Endothelial cell of umbilical vein (primary cell): ENCODE data around the gene SGF29. TPM values are rescaled to one million over a fixed set of nuclear protein-coding genes. Genes with fewer than 3 reads are reported as not detected.

Experiments
- BruUV-seq: library from RNA; stranded (reverse); fragments of 400-500 nt; replicated peaks from 2 replicates; lab custom pipeline; 2021; lab: Mats Ljungman, UMichigan
- CTCF ChIA-PET: fragments of 300-600, 350-600 bp; sonication (Branson Sonifier 250); formaldehyde crosslinking; loops from one replicate; lab custom pipeline; 2021; ENCODE audit warnings: antibody characterized with exemption, inconsistent platforms; lab: Charles Lee
- POLR2A ChIA-PET: fragments of 300-600, 350-600 bp; sonication (Branson Sonifier 250); formaldehyde crosslinking; loops from one replicate; lab custom pipeline; 2021; ENCODE audit warnings: antibody characterized with exemption, inconsistent platforms; lab: Charles Lee
- DNase-seq: peaks from one replicate; pipeline ENCODE4 v3.0.0-alpha.2; 2011; ENCODE audit warnings: low read depth, low spot score
- FAIRE-seq: peaks from 2 replicates; lab custom pipeline; 2011; peaks lifted over from hg19 to GRCh38; lab: Jason Lieb, UNC
- H2AFZ ChIP-seq: 2 replicates; pipeline ENCODE4 v1.6.0; 2012; ENCODE audit warnings: low read depth, low read length, control low read depth, inconsistent platforms
- H3K27ac ChIP-seq: 2 replicates; pipeline ENCODE4 v1.5.1; 2011; ENCODE audit warnings: low read depth, mild to moderate bottlenecking, control low read depth, low read length, moderate library complexity; ENCODE audit not compliant: insufficient read depth
- H3K27me3 ChIP-seq, 2 experiments: 2 replicates each; pipeline versions ENCODE4 v1.6.0 to v1.6.1; 2011; ENCODE audit warnings: low read length in 2 of 2, mixed read lengths in 1 of 2; ENCODE audit not compliant: control insufficient read depth in 2 of 2, insufficient read depth in 2 of 2
- H3K36me3 ChIP-seq, 2 experiments: 2 replicates in 1 of 2; 3 replicates in 1 of 2; pipeline ENCODE4 v1.5.1; 2011; ENCODE audit warnings: low read length in 2 of 2, mild to moderate bottlenecking in 1 of 2, moderate library complexity in 1 of 2; ENCODE audit not compliant: control insufficient read depth in 2 of 2, insufficient read depth in 2 of 2; ENCODE audit errors: extremely low read depth in 1 of 2
- H3K4me1 ChIP-seq: 3 replicates; pipeline ENCODE4 v1.5.1; 2011; ENCODE audit warnings: mild to moderate bottlenecking, low read length; ENCODE audit not compliant: control insufficient read depth, insufficient read depth; ENCODE audit errors: extremely low read depth
- H3K4me2 ChIP-seq: 2 replicates; pipeline ENCODE4 v1.6.1; 2011; ENCODE audit warnings: low read length, control low read depth, mixed read lengths; ENCODE audit not compliant: insufficient read depth
- H3K4me3 ChIP-seq, 3 experiments: fragments of 200-600 bp in 1 of 3; sonication (generic), shearing (Covaris generic) in 1 of 3; replicated peaks in 1 of 3; 2 replicates each; pipeline ENCODE4 v1.5.1; 2011 to 2016; ENCODE audit warnings: control low read depth in 3 of 3, low read length in 3 of 3, mild to moderate bottlenecking in 2 of 3, inconsistent platforms in 1 of 3, low read depth in 1 of 3, moderate library complexity in 1 of 3; ENCODE audit not compliant: insufficient read depth in 1 of 3
- H3K79me2 ChIP-seq: 2 replicates; pipeline ENCODE4 v1.6.0; 2012; ENCODE audit warnings: low read length, inconsistent platforms; ENCODE audit not compliant: control insufficient read depth, insufficient read depth
- H3K9ac ChIP-seq: replicated peaks from 2 replicates; pipeline ENCODE3; 2011; ENCODE audit warnings: low read length, control low read depth; ENCODE audit not compliant: insufficient read depth; ENCODE audit errors: extremely low read depth
- H3K9me1 ChIP-seq: replicated peaks from 3 replicates; pipeline ENCODE4 v1.6.0; 2011; ENCODE audit warnings: mild to moderate bottlenecking, low read length; ENCODE audit not compliant: control insufficient read depth, insufficient read depth; ENCODE audit errors: extremely low read depth
- H3K9me3 ChIP-seq: replicated peaks from 2 replicates; pipeline ENCODE4 v1.5.1; 2012; ENCODE audit warnings: low read length, inconsistent platforms; ENCODE audit not compliant: control insufficient read depth, insufficient read depth
- H4K20me1 ChIP-seq: replicated peaks from 2 replicates; pipeline ENCODE3; 2011; ENCODE audit warnings: mild to moderate bottlenecking, low read length; ENCODE audit not compliant: control insufficient read depth, insufficient read depth; ENCODE audit errors: extremely low read depth
- EZH2 ChIP-seq: IDR thresholded peaks from 2 replicates; pipeline ENCODE4 v1.6.1; 2012; ENCODE audit warnings: borderline replicate concordance, low read depth, mild to moderate bottlenecking, moderate library complexity, low read length, inconsistent platforms; ENCODE audit not compliant: severe bottlenecking
- FOS ChIP-seq: IDR thresholded peaks from 2 replicates; pipeline ENCODE4 v1.6.1; 2011; ENCODE audit warnings: mild to moderate bottlenecking, low read length, moderate library complexity, borderline replicate concordance; ENCODE audit not compliant: insufficient read depth
- GATA2 ChIP-seq: IDR thresholded peaks from 2 replicates; pipeline ENCODE4 v1.7.0; 2011; ENCODE audit warnings: low read depth, mild to moderate bottlenecking, moderate library complexity, mixed read lengths, low read length; ENCODE audit not compliant: insufficient read length, insufficient read depth
- JUN ChIP-seq: IDR thresholded peaks from 2 replicates; pipeline ENCODE4 v1.6.1; 2011; ENCODE audit warnings: borderline replicate concordance, low read depth; ENCODE audit not compliant: insufficient read length, insufficient read depth
- MAX ChIP-seq: IDR thresholded peaks from 2 replicates; pipeline ENCODE4 v1.6.1; 2011; ENCODE audit not compliant: insufficient read depth, insufficient read length
- MYC ChIP-seq: IDR thresholded peaks from one replicate; pipeline ENCODE4 v1.6.1; 2011; ENCODE audit warnings: mild to moderate bottlenecking, low read depth, low read length
- POLR2A ChIP-seq: IDR thresholded peaks from 2 replicates; pipeline ENCODE4 v1.6.1; 2012; ENCODE audit warnings: low read depth, mild to moderate bottlenecking, control low read depth, low read length
- POLR2AphosphoS5 ChIP-seq: IDR thresholded peaks from 2 replicates; pipeline ENCODE4 v1.6.1; 2012; ENCODE audit warnings: low read depth, mild to moderate bottlenecking, control low read depth, low read length, moderate library complexity; ENCODE audit not compliant: insufficient read depth
- dilution Hi-C: fragments of 300-500 bp; cut with MboI; formaldehyde crosslinking; loops from one replicate; pipeline ENCODE4 v1.15.0; 2019; ENCODE audit warnings: low sequenced_read_pairs; ENCODE audit not compliant: extremely low pct_ligation_motif_present
- intact Hi-C: fragments of 100-400 bp; cut with micrococcal nuclease; formaldehyde crosslinking; loops from one replicate; pipeline ENCODE4 v1.10.0; 2022
- polyA plus RNA-seq, 4 experiments: library from polyadenylated mRNA; depleted of rRNA in 3 of 4; stranded (reverse) in 3 of 4; unstranded in 1 of 4; fragments of >200 nt; gene quantifications; 2 replicates each; pipeline versions ENCODE4 v1.2.1 to v1.2.3, GENCODE V29; 2011 to 2012; ENCODE audit warnings: missing spikeins in 1 of 4
- total RNA-seq: library from RNA; stranded (reverse); gene quantifications from 2 replicates; pipeline ENCODE4 v1.2.3, GENCODE V29; 2021
- TF ChIP-seq, protein P1 (sequence below), 2 donors: IDR thresholded peaks; 1 replicate in 1 of 2; 2 replicates in 1 of 2; pipeline ENCODE4 v1.5.1; 2011; ENCODE audit warnings: low read length in 2 of 2, mild to moderate bottlenecking in 2 of 2, moderate library complexity in 2 of 2, control low read depth in 1 of 2, inconsistent platforms in 1 of 2, low read depth in 1 of 2; ENCODE audit not compliant: insufficient read depth in 1 of 2; ENCODE audit errors: extremely low read depth in 1 of 2

Gene SGF29
- total and polyA plus RNA-seq, 2 donors (not counting 3 experiments of a cell fraction or from before 2014, with no cell fraction given): 3.4 to 12.0 TPM

- Histone ChIP-seq H3K4me2 (no peak overlapping the region), H4K20me1 (no peaks in the 10 kb centered on the region), H3K9me3 (no peaks in the 10 kb centered on the region), H3K4me3 (no peak overlapping the region), H3K79me2 (no peaks in the 10 kb centered on the region), H3K9me1 (no peaks in the 10 kb centered on the region), H3K36me3 (peaks cover 0 to 14% of the 10 kb centered on the region in 2 experiments), H3K9ac (no peak overlapping the region), H3K27me3 (no peaks in the 10 kb centered on the region), H2AFZ (no peak overlapping the region), H3K27ac (no peak overlapping the region), H3K4me1 (no peaks in the 10 kb centered on the region)
- ChIA-PET CTCF (no interaction called here), POLR2A (no interaction called here)
- intact Hi-C loops (no loop called here), dilution Hi-C loops (no loop called here)
- BruUV-seq: no TSS peak
- FAIRE-seq (no peak), DNase-seq (no peak)
- TF ChIP-seq EZH2 (no peak), GATA2 (no peak), MAX (no peak), JUN (no peak), POLR2AphosphoS5 (no peak), MYC (no peak), FOS (no peak), POLR2A (no peak)
- TF ChIP-seq, protein P1, sequence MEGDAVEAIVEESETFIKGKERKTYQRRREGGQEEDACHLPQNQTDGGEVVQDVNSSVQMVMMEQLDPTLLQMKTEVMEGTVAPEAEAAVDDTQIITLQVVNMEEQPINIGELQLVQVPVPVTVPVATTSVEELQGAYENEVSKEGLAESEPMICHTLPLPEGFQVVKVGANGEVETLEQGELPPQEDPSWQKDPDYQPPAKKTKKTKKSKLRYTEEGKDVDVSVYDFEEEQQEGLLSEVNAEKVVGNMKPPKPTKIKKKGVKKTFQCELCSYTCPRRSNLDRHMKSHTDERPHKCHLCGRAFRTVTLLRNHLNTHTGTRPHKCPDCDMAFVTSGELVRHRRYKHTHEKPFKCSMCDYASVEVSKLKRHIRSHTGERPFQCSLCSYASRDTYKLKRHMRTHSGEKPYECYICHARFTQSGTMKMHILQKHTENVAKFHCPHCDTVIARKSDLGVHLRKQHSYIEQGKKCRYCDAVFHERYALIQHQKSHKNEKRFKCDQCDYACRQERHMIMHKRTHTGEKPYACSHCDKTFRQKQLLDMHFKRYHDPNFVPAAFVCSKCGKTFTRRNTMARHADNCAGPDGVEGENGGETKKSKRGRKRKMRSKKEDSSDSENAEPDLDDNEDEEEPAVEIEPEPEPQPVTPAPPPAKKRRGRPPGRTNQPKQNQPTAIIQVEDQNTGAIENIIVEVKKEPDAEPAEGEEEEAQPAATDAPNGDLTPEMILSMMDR (IDR thresholded peaks at IDR 0.05; ENCODE audit: extremely low read depth in 1 of 2, insufficient read depth in 1 of 2, low read depth in 1 of 2, low read length in 2 of 2): no peak
Measured at GRCh38 chr16:28585674-28586073, 32.0 kb downstream of the SGF29 start.
